NT2/D1 (cell line): ENCODE data around the gene TRIM40.

ENCODE experiments used
- DNase-seq: peaks from one replicate; pipeline ENCODE4 v3.0.0-alpha.2; 2011; ENCODE audit warnings: low read depth, low spot score
- H3K27me3 ChIP-seq: 2 replicates; pipeline ENCODE4 v1.6.0; 2011; ENCODE audit warnings: mild to moderate bottlenecking; ENCODE audit not compliant: insufficient read length, insufficient read depth
- H3K36me3 ChIP-seq: 2 replicates; pipeline ENCODE4 v1.6.1; 2011; ENCODE audit warnings: mild to moderate bottlenecking, low read length, mixed read lengths; ENCODE audit not compliant: insufficient read depth, insufficient read length
- H3K4me1 ChIP-seq: 2 replicates; pipeline ENCODE4 v1.5.1; 2011; ENCODE audit not compliant: insufficient read depth, insufficient read length
- H3K4me3 ChIP-seq: 2 replicates; pipeline ENCODE4 v1.5.1; 2011; ENCODE audit warnings: low read depth; ENCODE audit not compliant: insufficient read length
- H3K9ac ChIP-seq: 2 replicates; pipeline ENCODE4 v1.6.0; 2011; ENCODE audit warnings: low read depth; ENCODE audit not compliant: insufficient read length
- H3K9me3 ChIP-seq: 2 replicates; pipeline ENCODE4 v1.5.1; 2011; ENCODE audit warnings: mild to moderate bottlenecking, low read length; ENCODE audit not compliant: insufficient read depth
- SUZ12 ChIP-seq: IDR thresholded peaks from 2 replicates; pipeline ENCODE4 v1.6.1; 2011; ENCODE audit not compliant: insufficient read length, insufficient read depth; ENCODE audit errors: extremely low read depth
- YY1 ChIP-seq: IDR thresholded peaks from 2 replicates; pipeline ENCODE4 v1.6.1; 2011; ENCODE audit not compliant: insufficient read length, insufficient read depth
- ZNF274 ChIP-seq: IDR thresholded peaks from 2 replicates; pipeline ENCODE4 v1.6.1; 2011; ENCODE audit warnings: mild to moderate bottlenecking, low read depth, low read length

TRIM40 gene, protein sequence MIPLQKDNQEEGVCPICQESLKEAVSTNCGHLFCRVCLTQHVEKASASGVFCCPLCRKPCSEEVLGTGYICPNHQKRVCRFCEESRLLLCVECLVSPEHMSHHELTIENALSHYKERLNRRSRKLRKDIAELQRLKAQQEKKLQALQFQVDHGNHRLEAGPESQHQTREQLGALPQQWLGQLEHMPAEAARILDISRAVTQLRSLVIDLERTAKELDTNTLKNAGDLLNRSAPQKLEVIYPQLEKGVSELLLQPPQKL

GRCh38 chr6:30135757-30136156 is at the start of gene TRIM40:
Gene TRIM40 (plus strand): TSS chr6:30136140. CDS start chr6:30137037, 897 bp downstream.
- Histone ChIP-seq H3K4me3 (no peak within 1 kb of the TSS), H3K9ac (no peak within 1 kb of the TSS), H3K36me3 (no peaks in the 10 kb centered on the region), H3K4me1 (no peaks in the 10 kb centered on the region), H3K27me3 (peaks cover 5% of the 10 kb centered on the region), H3K9me3 (no peaks in the 10 kb centered on the region)
- TF ChIP-seq YY1 (no peak), ZNF274 (no peak), SUZ12 (no peak)
- no peak for DNase-seq

GRCh38 chr6:30087876-30088275 is 48.1 kb upstream of the TRIM40 start:
- Histone ChIP-seq H3K36me3 (no peaks in the 10 kb centered on the region), H3K9me3 (0 out of 2 replicates have a peak, but pooled peaks cover 6% of the 10 kb centered on the region), H3K4me3 (no peak overlapping the region), H3K9ac (no peak overlapping the region), H3K4me1 (no peaks in the 10 kb centered on the region), H3K27me3 (no peaks in the 10 kb centered on the region)
- no peak for DNase-seq
- TF ChIP-seq SUZ12 (no peak), ZNF274 (no peak), YY1 (no peak)

- H3K4me3 ChIP-seq, result no peak overlapping the region
- no peak overlapping the region for H3K9ac ChIP-seq
These were observed 44.2 kb upstream of the TRIM40 start for GRCh38 chr6:30091577-30092381.

GRCh38 chr6:30092852-30093543 is 42.9 kb upstream of the TRIM40 start:
- H3K27me3 ChIP-seq, result peaks cover 2% of the 10 kb centered on the region
- no peaks in the 10 kb centered on the region for H3K36me3 ChIP-seq
- no peak overlapping the region for H3K9ac ChIP-seq
- no peaks in the 10 kb centered on the region for H3K4me1 ChIP-seq
- no peak overlapping the region for H3K4me3 ChIP-seq
- no peak for TF ChIP-seq ZNF274
- no peak for TF ChIP-seq YY1
- no peak for TF ChIP-seq SUZ12
- H3K9me3 ChIP-seq, result no peaks in the 10 kb centered on the region
- no peak for DNase-seq

More at GRCh38 chr6:30091577-30092381, 44.2 kb upstream of the TRIM40 start:
- no peaks in the 10 kb centered on the region for H3K36me3 ChIP-seq
- H3K4me1 ChIP-seq, result no peaks in the 10 kb centered on the region
- TF ChIP-seq SUZ12, result no peak
- H3K9me3 ChIP-seq, result 0 out of 2 replicates have a peak, but pooled peaks cover 4% of the 10 kb centered on the region
- no peaks in the 10 kb centered on the region for H3K27me3 ChIP-seq
- no peak for DNase-seq

DNA sequence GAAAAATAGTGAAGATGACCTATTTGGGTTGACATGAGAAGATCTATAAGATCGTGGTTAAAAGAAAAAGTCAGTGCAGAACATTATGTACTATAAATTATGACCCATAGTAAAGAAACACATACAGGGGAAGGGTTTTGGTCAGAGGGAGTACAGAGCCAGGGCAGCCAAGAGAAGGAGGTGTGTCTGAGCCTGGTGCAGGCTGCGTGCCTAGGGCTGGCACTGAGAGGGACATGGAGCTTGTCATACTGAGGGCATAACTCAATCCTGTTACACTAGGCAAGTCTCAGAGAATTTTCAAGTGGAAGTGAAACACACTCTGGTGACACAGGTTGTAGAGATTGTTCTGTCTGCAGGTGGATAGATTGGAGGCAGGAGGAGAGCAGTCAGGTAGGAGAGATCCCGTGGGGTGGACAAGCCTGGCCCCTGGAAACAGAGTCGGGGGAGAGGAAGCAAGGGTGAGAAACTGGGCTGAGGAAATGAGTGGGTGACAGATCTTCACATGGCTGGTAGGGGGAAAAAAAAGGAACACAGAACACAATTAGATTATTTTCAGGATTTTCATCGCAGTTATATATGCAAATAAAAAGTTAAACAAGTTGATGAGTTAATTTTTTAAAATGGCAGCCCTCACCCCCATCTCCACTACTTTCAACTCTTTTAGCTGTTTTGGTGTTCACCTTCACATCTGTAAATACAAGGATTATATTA is 41.8 kb upstream of the TRIM40 start:
- TF ChIP-seq SUZ12 (no peak), YY1 (no peak), ZNF274 (no peak)
- no peaks in the 10 kb centered on the region for H3K9me3 ChIP-seq

DNA sequence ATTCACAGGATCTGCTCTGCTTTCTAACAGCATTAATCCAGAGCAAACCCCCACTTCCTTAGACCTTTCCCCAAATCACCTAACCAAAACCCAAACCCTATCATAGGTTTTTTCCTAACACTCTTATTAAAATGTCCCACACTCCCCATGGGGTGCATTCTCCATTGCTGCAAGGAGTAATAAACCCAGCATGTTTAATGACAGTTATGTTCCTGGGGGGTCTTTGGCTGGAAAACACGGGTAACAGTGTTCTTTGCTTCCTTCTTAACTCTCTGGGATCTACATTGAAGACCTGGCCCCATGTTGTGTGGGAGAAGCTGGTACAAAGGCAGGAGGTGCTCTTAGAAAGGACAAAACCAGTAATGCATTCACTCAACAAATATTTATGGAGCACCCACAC is 39.1 kb upstream of the TRIM40 start:
- TF ChIP-seq SUZ12, result no peak
- no peak for TF ChIP-seq YY1
- TF ChIP-seq ZNF274, result no peak
- H3K27me3 ChIP-seq, result peaks cover 36% of the 10 kb centered on the region
- H3K4me1 ChIP-seq, result peaks cover 2% of the 10 kb centered on the region
- no peak for DNase-seq
- H3K9ac ChIP-seq, result no peak overlapping the region
- H3K4me3 ChIP-seq, result no peak overlapping the region
- no peaks in the 10 kb centered on the region for H3K9me3 ChIP-seq
- no peaks in the 10 kb centered on the region for H3K36me3 ChIP-seq

More for the DNA sequence above, 41.8 kb upstream of the TRIM40 start:
- Histone ChIP-seq H3K4me1 (no peaks in the 10 kb centered on the region), H3K4me3 (no peak overlapping the region), H3K36me3 (no peaks in the 10 kb centered on the region), H3K27me3 (peaks cover 9% of the 10 kb centered on the region), H3K9ac (no peak overlapping the region)
- DNase-seq, result no peak
